GOT3 (cell line): Measurements from ENCODE around the gene DDX17.
"Not testable (repeated sequence)": the region's sequence is repeated elsewhere in the genome, so short reads cannot be mapped to it uniquely, and the experiment has no call there.

Experiments
- DNase-seq: peaks from one replicate; lab custom pipeline; 2025; ENCODE audit warnings: mixed read lengths; lab: John Stamatoyannopoulos, UW

DDX17 gene

GRCh38 chr22:38491707-38492348 is 14.3 kb downstream of the DDX17 start:
- DNase-seq = no peak

DNA sequence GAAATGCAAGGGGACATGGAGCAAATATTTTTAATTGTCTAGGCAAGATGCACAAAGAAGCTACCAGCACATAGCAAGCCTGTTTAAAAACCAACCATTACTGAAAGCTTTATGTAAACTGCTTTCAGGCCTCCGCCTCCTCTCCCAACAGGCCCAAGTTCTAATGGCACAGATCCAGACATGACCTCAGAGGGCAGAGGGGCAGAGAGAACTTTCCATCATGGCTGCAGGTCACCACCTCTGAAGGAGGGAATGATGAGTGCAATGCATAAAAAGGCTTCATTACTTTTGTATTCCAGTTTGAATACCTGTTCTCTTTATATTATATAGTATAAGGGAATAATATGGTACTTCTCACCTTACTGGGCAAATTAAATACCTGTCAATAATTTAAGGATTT is 15.2 kb downstream of the DDX17 start:
- DNase-seq = no peak

DNA sequence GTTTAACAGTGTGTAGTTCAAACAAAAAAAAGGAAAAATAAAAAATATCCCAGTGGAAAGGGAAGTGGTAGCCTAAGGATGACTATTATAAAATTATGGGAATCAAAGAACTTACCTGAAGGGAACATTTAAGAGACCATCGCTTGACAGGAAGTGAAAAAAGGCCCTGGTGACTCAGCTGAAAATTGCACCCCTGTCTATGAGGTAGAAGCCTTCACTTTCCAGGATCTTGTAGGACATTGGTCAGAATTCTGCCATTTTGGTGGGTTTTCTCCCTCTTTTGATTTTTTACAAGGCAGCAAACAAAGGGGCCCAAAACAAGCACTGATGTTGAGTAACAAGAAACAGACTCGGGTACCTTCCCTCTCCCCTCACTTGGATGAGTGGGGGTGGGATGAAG is 15.6 kb downstream of the DDX17 start:
- no peak for DNase-seq

- DNase-seq = no peak
Measured at GRCh38 chr22:38489561-38490145, 16.5 kb downstream of the DDX17 start.

DNA sequence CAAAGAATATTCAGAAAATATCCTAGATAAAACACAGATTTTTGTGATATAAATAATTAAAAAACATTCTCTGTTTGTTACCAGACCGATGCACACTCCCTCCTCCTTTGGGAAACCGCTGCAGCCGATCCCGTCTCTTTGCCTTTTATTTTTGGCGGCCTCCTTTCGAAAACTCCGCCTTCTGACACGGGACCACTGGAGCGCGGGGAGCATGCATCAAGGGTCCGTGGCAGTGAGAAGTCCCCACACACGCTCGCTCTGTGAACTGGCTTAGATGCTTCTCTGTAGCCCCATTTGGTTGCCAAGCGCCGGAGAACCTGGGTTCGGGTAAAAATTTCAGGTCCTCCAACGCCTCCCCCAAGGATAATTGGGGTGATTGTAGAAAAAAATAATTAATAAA is 17.0 kb downstream of the DDX17 start:
- no peak for DNase-seq

DNA sequence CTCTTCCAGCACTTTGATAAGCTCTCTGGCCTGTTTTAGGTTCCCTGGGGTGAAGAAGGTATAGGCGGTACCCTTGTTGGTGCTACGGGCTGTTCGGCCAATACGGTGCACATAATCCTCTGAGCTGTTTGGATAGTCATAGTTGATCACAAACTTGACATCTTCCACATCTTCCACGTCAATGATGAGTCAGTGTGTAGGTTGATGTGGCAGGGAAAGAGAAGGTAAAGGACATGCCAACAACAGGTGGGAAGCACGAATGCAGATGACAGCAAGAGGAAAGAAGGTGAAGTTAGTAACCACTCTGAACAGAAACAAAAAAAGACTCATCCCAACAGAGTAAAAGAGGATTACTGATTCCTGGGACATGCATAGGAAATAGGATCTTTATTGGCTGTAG is 18.2 kb downstream of the DDX17 start:
- no peak for DNase-seq

DNA sequence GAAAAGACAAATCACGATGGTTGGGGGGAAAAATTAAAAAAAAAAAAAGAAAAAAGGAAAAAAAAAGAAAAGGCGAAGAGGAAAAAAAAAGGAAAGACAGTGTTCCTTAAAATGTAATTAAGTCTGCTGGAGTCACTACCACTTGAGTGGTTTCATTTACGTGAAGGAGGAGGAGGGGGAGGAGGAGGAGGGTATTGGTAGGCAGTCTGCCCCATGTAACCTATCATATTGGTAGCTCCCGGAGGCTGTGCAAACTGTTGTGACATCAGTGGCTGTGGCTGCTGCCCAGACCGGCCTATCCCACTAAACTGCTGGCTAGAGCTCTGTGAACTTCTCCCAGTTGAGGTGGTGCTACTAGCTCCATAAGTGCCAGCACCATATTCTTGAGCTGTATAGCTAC is 20.3 kb downstream of the DDX17 start:
- no peak for DNase-seq

- DNase-seq = no peak
Measured at GRCh38 chr22:38484244-38484643, 21.9 kb downstream of the DDX17 start.

DNA sequence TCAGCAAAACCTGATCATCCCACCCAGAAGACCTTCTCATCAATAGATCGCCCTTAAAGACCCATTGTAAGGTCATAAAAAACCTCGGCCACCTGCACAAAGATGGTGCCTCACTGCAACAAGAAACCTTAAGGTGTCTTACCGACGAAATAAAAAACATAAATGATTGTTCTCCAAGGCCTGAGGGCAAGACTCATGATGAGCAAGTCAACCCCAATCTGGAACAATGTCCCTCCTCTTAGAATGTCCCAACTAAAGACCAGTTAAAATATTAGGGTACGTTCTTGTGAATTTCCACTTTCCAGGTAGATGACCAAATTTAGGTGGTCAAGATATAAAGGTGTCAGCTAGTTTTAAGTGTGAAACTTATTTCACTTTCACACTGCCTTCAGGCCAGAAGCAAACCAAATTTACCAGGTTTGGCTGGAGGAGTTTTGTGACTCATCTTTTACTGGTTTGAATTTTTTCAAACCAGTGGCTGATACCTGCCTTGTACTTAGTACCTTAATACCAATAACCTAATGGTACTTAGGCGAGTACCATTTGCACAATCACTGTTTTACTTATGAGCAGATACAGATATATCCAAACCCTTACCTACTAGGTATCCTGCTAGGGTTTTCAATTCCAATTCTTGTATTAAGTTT is 23.3 kb downstream of the DDX17 start:
- no peak for DNase-seq

GRCh38 chr22:38481871-38482332 is 24.2 kb downstream of the DDX17 start:
- no peak for DNase-seq

DNA sequence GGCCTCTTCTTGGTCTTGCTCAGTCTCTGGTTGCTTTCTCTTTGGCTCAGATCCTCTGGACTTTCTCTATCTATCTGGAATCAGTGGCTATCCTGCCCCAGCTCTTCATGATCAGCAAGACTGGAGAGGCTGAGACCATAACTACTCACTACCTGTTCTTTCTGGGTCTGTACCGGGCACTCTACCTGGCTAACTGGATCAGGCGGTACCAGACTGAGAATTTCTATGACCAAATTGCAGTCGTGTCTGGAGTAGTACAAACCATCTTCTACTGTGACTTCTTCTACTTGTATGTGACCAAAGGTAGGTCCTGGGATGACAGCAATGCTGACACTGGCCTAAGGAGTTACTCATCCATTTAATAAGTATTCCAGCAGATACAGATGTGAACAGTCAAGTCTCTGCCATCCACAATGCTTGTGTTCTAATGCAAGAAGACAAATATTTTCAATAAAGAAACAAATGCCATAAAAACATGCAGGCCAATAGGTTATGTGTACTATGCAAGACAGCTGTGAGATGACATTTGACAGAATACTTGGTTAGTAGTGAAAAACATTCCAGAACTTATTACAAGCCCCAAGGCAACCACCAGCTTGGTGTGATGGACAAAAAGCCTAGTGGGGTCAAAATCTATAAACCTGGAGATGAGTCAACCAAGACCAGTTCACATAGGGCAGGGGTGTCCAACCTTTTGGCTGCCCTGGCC is 24.8 kb downstream of the DDX17 start:
- DNase-seq = no peak

GRCh38 chr22:38479096-38479837 is 26.8 kb downstream of the DDX17 start:
- no peak for DNase-seq

- DNase-seq = no peak
Measured at GRCh38 chr22:38477585-38477984, 28.5 kb downstream of the DDX17 start.

- no peak for DNase-seq
Measured at GRCh38 chr22:38474003-38474607, 32.0 kb downstream of the DDX17 start.

- DNase-seq = no peak
Measured at GRCh38 chr22:38471237-38471636, 34.9 kb downstream of the DDX17 start.

- not testable (repeated sequence) for DNase-seq
Measured at GRCh38 chr22:38470179-38470578, 35.9 kb downstream of the DDX17 start.

GRCh38 chr22:38469306-38469781 is 36.8 kb downstream of the DDX17 start:
- no peak for DNase-seq

DNA sequence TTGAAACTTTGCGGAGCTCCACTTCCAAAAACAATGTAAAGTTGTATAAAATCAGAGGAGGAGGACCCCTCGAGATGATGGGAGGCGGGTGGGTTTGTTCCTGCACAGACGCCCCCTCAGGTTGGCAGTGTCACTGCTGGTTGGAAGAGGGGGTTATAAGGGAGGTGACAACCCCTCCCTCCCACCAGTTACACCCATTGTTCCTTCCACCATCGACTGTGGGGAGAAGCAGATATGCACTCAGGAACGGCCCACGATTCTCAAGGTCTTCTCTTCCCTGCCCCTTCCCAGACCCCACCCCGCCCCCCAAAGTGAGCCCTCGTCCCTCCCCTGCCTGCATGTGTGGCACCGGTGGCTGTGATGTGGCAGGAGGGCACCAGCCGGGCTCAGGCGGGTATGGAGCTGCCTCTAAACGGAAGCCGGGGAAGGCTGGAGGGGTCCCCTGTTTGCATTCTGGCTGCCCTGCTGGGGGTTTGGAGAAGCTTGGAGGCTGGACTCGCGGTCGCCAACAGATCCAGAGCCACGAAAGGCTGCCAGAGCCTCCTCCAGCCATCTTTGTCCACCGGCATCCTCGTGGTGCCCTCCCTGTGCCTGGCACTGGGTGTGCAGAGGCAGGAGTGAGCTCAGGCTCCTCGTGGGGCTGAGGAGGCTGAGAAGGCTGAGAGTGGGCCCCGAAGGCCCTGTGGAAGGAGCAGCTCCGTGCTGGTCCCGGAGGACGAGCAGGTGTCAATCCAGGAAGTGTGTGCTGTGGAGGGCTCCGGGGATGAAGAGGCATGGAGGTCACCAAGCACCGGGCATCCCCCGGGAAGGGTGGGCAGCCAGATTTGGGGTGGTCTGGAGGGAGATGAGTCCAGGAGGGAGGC is 37.4 kb downstream of the DDX17 start:
- DNase-seq = no peak

GRCh38 chr22:38467904-38468442 is 38.1 kb downstream of the DDX17 start, which contains the start of gene KDELR3:
Gene KDELR3, plus strand, starts transcription at chr22:38468096. Its CDS starts 138 bp downstream, at chr22:38468234.
- DNase-seq = peak; percentile 62

GRCh38 chr22:38467438-38467903 is 38.6 kb downstream of the DDX17 start:
- no peak for DNase-seq
